Astrocyte (in vitro differentiated cells and primary cell): ENCODE data around the gene MEAK7. TPM values are rescaled to one million over a fixed set of nuclear protein-coding genes. Genes with fewer than 3 reads are reported as not detected.

Experiments used
- DNase-seq: peaks from one replicate; pipeline ENCODE4 v3.0.0-alpha.2; 2010; ENCODE audit warnings: low read depth
- FAIRE-seq: peaks from 2 replicates; lab custom pipeline; 2011; peaks lifted over from hg19 to GRCh38; lab: Jason Lieb, UNC
- H2AFZ ChIP-seq: 2 replicates; pipeline ENCODE4 v1.6.0; 2012; ENCODE audit warnings: low read depth, low read length, inconsistent platforms
- H3K27ac ChIP-seq: 2 replicates; pipeline ENCODE4 v1.5.1; 2011; ENCODE audit warnings: low read depth, low read length, inconsistent platforms
- H3K27me3 ChIP-seq: 2 replicates; pipeline ENCODE4 v1.6.0; 2011; ENCODE audit warnings: low read length, inconsistent platforms; ENCODE audit not compliant: insufficient read depth
- H3K36me3 ChIP-seq: 2 replicates; pipeline ENCODE4 v1.5.1; 2011; ENCODE audit warnings: low read length, inconsistent platforms; ENCODE audit not compliant: insufficient read depth
- H3K4me1 ChIP-seq: 2 replicates; pipeline ENCODE4 v1.5.1; 2011; ENCODE audit warnings: low read length, inconsistent platforms; ENCODE audit not compliant: insufficient read depth
- H3K4me2 ChIP-seq: 2 replicates; pipeline ENCODE4 v1.6.0; 2012; ENCODE audit warnings: low read length, inconsistent platforms
- H3K4me3 ChIP-seq: 2 replicates; pipeline ENCODE4 v1.5.1; 2011; ENCODE audit warnings: low read depth, mild to moderate bottlenecking, low read length, inconsistent platforms; ENCODE audit not compliant: insufficient read depth
- H3K79me2 ChIP-seq: 2 replicates; pipeline ENCODE4 v1.6.0; 2012; ENCODE audit warnings: mild to moderate bottlenecking, low read length, inconsistent platforms; ENCODE audit not compliant: insufficient read depth
- H3K9ac ChIP-seq: 2 replicates; pipeline ENCODE4 v1.6.0; 2012; ENCODE audit warnings: mild to moderate bottlenecking, low read length, inconsistent platforms
- H3K9me3 ChIP-seq: 2 replicates; pipeline ENCODE4 v1.5.1; 2012; ENCODE audit warnings: low read depth, mild to moderate bottlenecking, low read length, inconsistent platforms; ENCODE audit not compliant: insufficient read depth
- H4K20me1 ChIP-seq: 2 replicates; pipeline ENCODE4 v1.6.0; 2012; ENCODE audit warnings: low read length, inconsistent platforms; ENCODE audit not compliant: insufficient read depth
- H3K27ac Mint-ChIP-seq: one replicate; pipeline ENCODE4 v1.8.0; 2021; ENCODE audit warnings: mild to moderate bottlenecking, mixed read lengths; ENCODE audit not compliant: unreplicated experiment
- H3K27me3 Mint-ChIP-seq: one replicate; pipeline ENCODE4 v1.8.0; 2021; ENCODE audit warnings: low read depth, mixed read lengths; ENCODE audit not compliant: unreplicated experiment
- H3K36me3 Mint-ChIP-seq: one replicate; pipeline ENCODE4 v1.8.0; 2021; ENCODE audit warnings: low read depth, mixed read lengths; ENCODE audit not compliant: unreplicated experiment
- H3K4me1 Mint-ChIP-seq: one replicate; pipeline ENCODE4 v1.8.0; 2021; ENCODE audit warnings: low read depth, mixed read lengths; ENCODE audit not compliant: unreplicated experiment
- H3K4me3 Mint-ChIP-seq: one replicate; pipeline ENCODE4 v1.8.0; 2021; ENCODE audit warnings: mild to moderate bottlenecking, moderate library complexity, mixed read lengths; ENCODE audit not compliant: unreplicated experiment
- H3K9me3 Mint-ChIP-seq: one replicate; pipeline ENCODE4 v1.8.0; 2021; ENCODE audit warnings: mild to moderate bottlenecking, mixed read lengths; ENCODE audit not compliant: unreplicated experiment
- CTCF ChIP-seq: IDR thresholded peaks from 2 replicates; pipeline ENCODE4 v1.5.1; 2011; ENCODE audit warnings: low read depth, mild to moderate bottlenecking, inconsistent platforms, low read length, moderate library complexity; ENCODE audit not compliant: insufficient read depth
- EZH2 ChIP-seq: IDR thresholded peaks from 2 replicates; pipeline ENCODE4 v1.6.1; 2012; ENCODE audit warnings: mild to moderate bottlenecking, low read length, inconsistent platforms; ENCODE audit not compliant: insufficient read depth
- total RNA-seq: library from RNA; stranded (reverse); gene quantifications from 2 replicates; pipeline ENCODE4 v1.2.1, GENCODE V29; 2021

Gene MEAK7
- total RNA-seq, 1 donor from 2014 or later, result 41.3 TPM

GRCh38 chr16:84484579-84485254 lies 19.7 kb downstream of the MEAK7 start:
- DNase-seq (peak; percentile 23), FAIRE-seq (no peak)
- Mint-ChIP-seq H3K27me3 (no peaks in the 10 kb centered on the region), H3K4me1 (no peaks in the 10 kb centered on the region), H3K9me3 (no peaks in the 10 kb centered on the region), H3K36me3 (peaks cover 9% of the 10 kb centered on the region), H3K4me3 (no peak overlapping the region), H3K27ac (no peak overlapping the region)
- H3K27me3 ChIP-seq, result no peaks in the 10 kb centered on the region
- no peaks in the 10 kb centered on the region for H3K9me3 ChIP-seq
- peaks cover 30% of the 10 kb centered on the region for H3K36me3 ChIP-seq
- H3K79me2 ChIP-seq, result no peaks in the 10 kb centered on the region
- TF ChIP-seq EZH2 (no peak), CTCF (peak; percentile 83)
- no peak overlapping the region for H3K9ac ChIP-seq
- H4K20me1 ChIP-seq, result peaks cover 42% of the 10 kb centered on the region
- H3K4me3 ChIP-seq, result no peak overlapping the region
- H3K4me2 ChIP-seq, result no peak overlapping the region
- no peaks in the 10 kb centered on the region for H3K4me1 ChIP-seq
- H3K27ac ChIP-seq, result no peak overlapping the region
- no peak overlapping the region for H2AFZ ChIP-seq

GRCh38 chr16:84483882-84484565 lies 20.4 kb downstream of the MEAK7 start:
- Mint-ChIP-seq H3K27me3 (no peaks in the 10 kb centered on the region), H3K27ac (no peak overlapping the region), H3K36me3 (peaks cover 11% of the 10 kb centered on the region), H3K9me3 (no peaks in the 10 kb centered on the region), H3K4me3 (no peak overlapping the region), H3K4me1 (peaks cover 2% of the 10 kb centered on the region)
- TF ChIP-seq EZH2 (no peak), CTCF (no peak)
- Histone ChIP-seq H3K36me3 (peaks cover 23% of the 10 kb centered on the region), H3K27ac (no peak overlapping the region), H3K4me1 (no peaks in the 10 kb centered on the region), H3K9me3 (no peaks in the 10 kb centered on the region), H3K27me3 (no peaks in the 10 kb centered on the region), H2AFZ (no peak overlapping the region), H3K4me2 (no peak overlapping the region), H4K20me1 (peaks cover 40% of the 10 kb centered on the region), H3K9ac (no peak overlapping the region), H3K4me3 (no peak overlapping the region), H3K79me2 (no peaks in the 10 kb centered on the region)
- FAIRE-seq, result no peak
- no peak for DNase-seq
